H9 (cell line): ENCODE results near the gene RHBDF1. TPM values are rescaled to one million over a fixed set of nuclear protein-coding genes. Genes with fewer than 3 reads are reported as not detected.

ENCODE experiments used
- DNase-seq: peaks from one replicate; pipeline ENCODE4 v3.0.0-alpha.2; 2017
- H2AFZ ChIP-seq: one replicate; pipeline ENCODE4 v1.6.1; 2013; ENCODE audit warnings: mild to moderate bottlenecking, low read length, control low read depth, moderate library complexity
- H2AK5ac ChIP-seq: 2 replicates; pipeline ENCODE4 v1.6.1; 2013; ENCODE audit warnings: low read length, control low read depth, mixed read lengths; ENCODE audit not compliant: insufficient read length
- H2BK120ac ChIP-seq: one replicate; pipeline ENCODE4 v1.6.1; 2013; ENCODE audit warnings: low read depth, mild to moderate bottlenecking, low read length, control low read depth, inconsistent platforms; ENCODE audit not compliant: poor library complexity, severe bottlenecking
- H2BK12ac ChIP-seq: 2 replicates; pipeline ENCODE4 v1.6.1; 2013; ENCODE audit warnings: low read length, control low read depth, mixed read lengths, low read depth; ENCODE audit not compliant: insufficient read length
- H2BK15ac ChIP-seq: 2 replicates; pipeline ENCODE4 v1.6.1; 2013; ENCODE audit warnings: low read depth, low read length, control low read depth
- H2BK20ac ChIP-seq: one replicate; pipeline ENCODE4 v1.6.1; 2013; ENCODE audit warnings: low read depth, mild to moderate bottlenecking, low read length, control low read depth, inconsistent platforms; ENCODE audit not compliant: poor library complexity, severe bottlenecking
- H2BK5ac ChIP-seq: 2 replicates; pipeline ENCODE4 v1.6.1; 2013; ENCODE audit warnings: low read length, control low read depth, mixed read lengths; ENCODE audit not compliant: insufficient read length
- H3K14ac ChIP-seq: 2 replicates; pipeline ENCODE4 v1.6.1; 2013; ENCODE audit warnings: low read length, control low read depth; ENCODE audit not compliant: insufficient read depth
- H3K18ac ChIP-seq: 2 replicates; pipeline ENCODE4 v1.6.1; 2013; ENCODE audit warnings: low read depth, mild to moderate bottlenecking, mixed read lengths, low read length, control low read depth; ENCODE audit not compliant: insufficient read length
- H3K23ac ChIP-seq: 2 replicates; pipeline ENCODE4 v1.6.1; 2013; ENCODE audit warnings: low read length, control low read depth, mixed read lengths, low read depth; ENCODE audit not compliant: insufficient read length
- H3K23me2 ChIP-seq: 2 replicates; pipeline ENCODE4 v1.6.1; 2013; ENCODE audit warnings: low read depth, mild to moderate bottlenecking, mixed read lengths, low read length, control low read depth; ENCODE audit not compliant: insufficient read length, poor library complexity, severe bottlenecking
- H3K27ac ChIP-seq: 2 replicates; pipeline ENCODE4 v1.5.1; 2013; ENCODE audit warnings: low read length, control low read depth, mixed read lengths, low read depth; ENCODE audit not compliant: insufficient read length
- H3K27me3 ChIP-seq: 2 replicates; pipeline ENCODE4 v1.6.1; 2013; ENCODE audit warnings: low read length, control low read depth, inconsistent platforms; ENCODE audit not compliant: insufficient read depth
- H3K4ac ChIP-seq: 2 replicates; pipeline ENCODE4 v1.6.1; 2013; ENCODE audit warnings: low read depth, mild to moderate bottlenecking, control low read depth, inconsistent platforms, low read length, moderate library complexity
- H3K4me1 ChIP-seq: 2 replicates; pipeline ENCODE4 v1.6.1; 2013; ENCODE audit warnings: low read length, control low read depth, inconsistent platforms; ENCODE audit not compliant: insufficient read depth
- H3K4me2 ChIP-seq: 2 replicates; pipeline ENCODE4 v1.6.1; 2013; ENCODE audit warnings: low read length, control low read depth, mixed read lengths; ENCODE audit not compliant: insufficient read length, insufficient read depth
- H3K56ac ChIP-seq: 2 replicates; pipeline ENCODE4 v1.6.1; 2013; ENCODE audit warnings: low read depth, mild to moderate bottlenecking, mixed read lengths, low read length, control low read depth; ENCODE audit not compliant: insufficient read length
- H3K79me1 ChIP-seq: 2 replicates; pipeline ENCODE4 v1.6.1; 2013; ENCODE audit warnings: low read depth, mild to moderate bottlenecking, moderate library complexity, low read length, control low read depth, inconsistent platforms; ENCODE audit not compliant: insufficient read depth, poor library complexity, severe bottlenecking
- H3K79me2 ChIP-seq: 2 replicates; pipeline ENCODE4 v1.6.1; 2013; ENCODE audit warnings: low read length, control low read depth, inconsistent platforms; ENCODE audit not compliant: insufficient read depth
- H3K9ac ChIP-seq: 2 replicates; pipeline ENCODE4 v1.6.1; 2013; ENCODE audit warnings: low read length, control low read depth, mixed read lengths; ENCODE audit not compliant: insufficient read length; ENCODE audit errors: extremely low read depth
- H3K9me3 ChIP-seq: one replicate; pipeline ENCODE4 v1.6.1; 2013; ENCODE audit warnings: low read depth, low read length, inconsistent platforms; ENCODE audit not compliant: control insufficient read depth
- H3T11ph ChIP-seq: one replicate; pipeline ENCODE4 v1.6.1; 2013; ENCODE audit warnings: mild to moderate bottlenecking, low read length, control low read depth, inconsistent platforms
- H4K20me1 ChIP-seq: one replicate; pipeline ENCODE4 v1.6.1; 2013; ENCODE audit not compliant: control insufficient read depth, insufficient read length, insufficient read depth
- H4K5ac ChIP-seq: 2 replicates; pipeline ENCODE4 v1.6.1; 2013; ENCODE audit warnings: low read depth, mild to moderate bottlenecking, mixed read lengths, low read length, control low read depth; ENCODE audit not compliant: insufficient read length
- H4K8ac ChIP-seq: replicated peaks from 2 replicates; pipeline ENCODE4 v1.6.1; 2013; ENCODE audit warnings: low read length, control low read depth, mixed read lengths, low read depth; ENCODE audit not compliant: insufficient read length
- H4K91ac ChIP-seq: 2 replicates; pipeline ENCODE4 v1.6.1; 2013; ENCODE audit warnings: low read depth, mild to moderate bottlenecking, moderate library complexity, mixed read lengths, low read length, control low read depth; ENCODE audit not compliant: insufficient read length
- H3K27ac Mint-ChIP-seq, 3 experiments: 2 replicates in 2 of 3; 3 replicates in 1 of 3; pipeline ENCODE4 v1.8.0; 2020 to 2021; ENCODE audit warnings: mixed read lengths in 3 of 3, mild to moderate bottlenecking in 1 of 3, moderate library complexity in 1 of 3
- H3K27me3 Mint-ChIP-seq: 2 replicates; pipeline ENCODE4 v1.8.0; 2021; ENCODE audit warnings: low read depth, mild to moderate bottlenecking, moderate library complexity, mixed read lengths
- H3K36me3 Mint-ChIP-seq, 3 experiments: 2 replicates in 2 of 3; 3 replicates in 1 of 3; pipeline ENCODE4 v1.8.0; 2020 to 2021; ENCODE audit warnings: low read depth in 3 of 3, mixed read lengths in 3 of 3; ENCODE audit not compliant: insufficient read depth in 1 of 3
- H3K4me1 Mint-ChIP-seq, 2 experiments: 2 replicates each; pipeline ENCODE4 v1.8.0; 2020; ENCODE audit warnings: mixed read lengths in 2 of 2
- H3K4me3 Mint-ChIP-seq, 2 experiments: 2 replicates in 1 of 2; 3 replicates in 1 of 2; pipeline ENCODE4 v1.8.0; 2020 to 2021; ENCODE audit warnings: mild to moderate bottlenecking in 2 of 2, mixed read lengths in 2 of 2, moderate library complexity in 1 of 2
- H3K9me3 Mint-ChIP-seq, 2 experiments: 2 replicates in 1 of 2; 3 replicates in 1 of 2; pipeline ENCODE4 v1.8.0; 2020; ENCODE audit warnings: mild to moderate bottlenecking in 2 of 2, mixed read lengths in 2 of 2, moderate library complexity in 1 of 2
- WGBS: extraction: QIAGEN DNeasy Blood & Tissue Kit; methylation state at CpG from one replicate; pipeline ENCODE4 v1.1.7; 2013; ENCODE audit warnings: missing lambda C conversion rate, low lambda C conversion rate, mixed read lengths; ENCODE audit not compliant: insufficient read length; ENCODE audit errors: extremely low coverage; 5-methylcytosine and 5-hydroxymethylcytosine counted together
- total RNA-seq: library from RNA; stranded (reverse); gene quantifications from 2 replicates; pipeline ENCODE4 v1.2.1, GENCODE V29; 2021
- TF ChIP-seq, protein P1 (sequence below): fragments of 200-600 bp; sonication (generic); conservative IDR thresholded peaks from 3 replicates; pipeline ENCODE4 v1.8.0; 2021; ENCODE audit warnings: antibody characterized with exemption, mild to moderate bottlenecking

RHBDF1 gene
- total RNA-seq, 1 experiment from 2014 or later = 34.6 TPM

DNA sequence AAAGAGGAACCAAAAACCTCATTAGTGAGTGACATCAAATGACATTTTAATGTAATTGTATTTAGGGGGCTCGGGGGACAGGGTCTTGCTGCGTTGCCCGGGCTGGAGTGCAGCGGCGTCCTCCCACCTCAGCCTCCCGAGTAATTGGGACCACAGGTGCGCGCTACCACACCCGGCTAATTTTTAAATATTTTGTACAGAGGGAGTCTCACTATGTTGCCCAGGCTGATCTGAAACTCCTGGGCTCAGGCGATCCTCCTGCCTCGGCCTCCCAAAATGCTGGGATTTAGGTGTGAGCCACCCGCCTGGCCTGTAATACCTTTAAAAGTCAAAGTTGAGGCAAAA lies 18.2 kb downstream of the RHBDF1 start:
- Histone ChIP-seq H4K8ac (no peak overlapping the region), H2BK20ac (no peak overlapping the region), H2AFZ (no peak overlapping the region), H2BK15ac (no peak overlapping the region; the same call in 1 of the 2 replicates), H3K14ac (no peak overlapping the region; the same call in 1 of the 2 replicates), H4K20me1 (no peaks in the 10 kb centered on the region), H3K9me3 (no peaks in the 10 kb centered on the region), H3K9ac (peak overlapping the region; percentile 36), H3K56ac (no peak overlapping the region), H3K23ac (no peak overlapping the region), H3K27ac (no peak overlapping the region), H3K4me2 (peak overlapping the region; percentile 78), H3T11ph (no peak overlapping the region), H3K27me3 (no peaks in the 10 kb centered on the region), H2BK12ac (no peak overlapping the region), H3K4ac (no peak overlapping the region), H3K18ac (no peak overlapping the region), H3K23me2 (no peaks in the 10 kb centered on the region), H3K4me1 (no peaks in the 10 kb centered on the region), H3K79me1 (peaks cover 2% of the 10 kb centered on the region), H3K79me2 (peaks cover 2% of the 10 kb centered on the region; the same call in 1 of the 2 replicates), H2BK120ac (no peak overlapping the region), H4K5ac (no peak overlapping the region), H4K91ac (no peak overlapping the region), H2BK5ac (no peak overlapping the region), H2AK5ac (no peak overlapping the region)
- WGBS = no CpG with 5 or more reads among the region's 12 CpGs
- Mint-ChIP-seq H3K4me1 (peaks cover 12 to 19% of the 10 kb centered on the region in 2 experiments), H3K27me3 (no peaks in the 10 kb centered on the region), H3K4me3 (peak overlapping the region; percentile 98 to 100), H3K9me3 (peaks cover 3 to 8% of the 10 kb centered on the region in 2 experiments; a peak in 3 of 5 replicates), H3K27ac (no peak overlapping the region), H3K36me3 (peaks cover 33 to 77% (median 64%) of the 10 kb centered on the region in 3 experiments)
- no peak for DNase-seq
- TF ChIP-seq, protein P1, sequence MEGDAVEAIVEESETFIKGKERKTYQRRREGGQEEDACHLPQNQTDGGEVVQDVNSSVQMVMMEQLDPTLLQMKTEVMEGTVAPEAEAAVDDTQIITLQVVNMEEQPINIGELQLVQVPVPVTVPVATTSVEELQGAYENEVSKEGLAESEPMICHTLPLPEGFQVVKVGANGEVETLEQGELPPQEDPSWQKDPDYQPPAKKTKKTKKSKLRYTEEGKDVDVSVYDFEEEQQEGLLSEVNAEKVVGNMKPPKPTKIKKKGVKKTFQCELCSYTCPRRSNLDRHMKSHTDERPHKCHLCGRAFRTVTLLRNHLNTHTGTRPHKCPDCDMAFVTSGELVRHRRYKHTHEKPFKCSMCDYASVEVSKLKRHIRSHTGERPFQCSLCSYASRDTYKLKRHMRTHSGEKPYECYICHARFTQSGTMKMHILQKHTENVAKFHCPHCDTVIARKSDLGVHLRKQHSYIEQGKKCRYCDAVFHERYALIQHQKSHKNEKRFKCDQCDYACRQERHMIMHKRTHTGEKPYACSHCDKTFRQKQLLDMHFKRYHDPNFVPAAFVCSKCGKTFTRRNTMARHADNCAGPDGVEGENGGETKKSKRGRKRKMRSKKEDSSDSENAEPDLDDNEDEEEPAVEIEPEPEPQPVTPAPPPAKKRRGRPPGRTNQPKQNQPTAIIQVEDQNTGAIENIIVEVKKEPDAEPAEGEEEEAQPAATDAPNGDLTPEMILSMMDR = no peak
